ENCODE results near the gene CCSER1.

GRCh38 chr4:91304292-91304691 is 1177.1 kb downstream of the CCSER1 start:
- no peak for TF ChIP-seq POLR2A (IDR thresholded peaks at IDR 0.05)
- TF ChIP-seq CTCF (IDR thresholded peaks at IDR 0.05 in 8 of 11, conservative IDR thresholded peaks at IDR 0.05 in 3 of 11) = no peak
